ENCODE data around the gene PRPF6. TPM values are rescaled to one million over a fixed set of nuclear protein-coding genes. Genes with fewer than 3 reads are reported as not detected.

PRPF6 gene
- total RNA-seq, 2 donors from 2014 or later = 32.9 to 43.6 TPM

- TF ChIP-seq, protein P1, sequence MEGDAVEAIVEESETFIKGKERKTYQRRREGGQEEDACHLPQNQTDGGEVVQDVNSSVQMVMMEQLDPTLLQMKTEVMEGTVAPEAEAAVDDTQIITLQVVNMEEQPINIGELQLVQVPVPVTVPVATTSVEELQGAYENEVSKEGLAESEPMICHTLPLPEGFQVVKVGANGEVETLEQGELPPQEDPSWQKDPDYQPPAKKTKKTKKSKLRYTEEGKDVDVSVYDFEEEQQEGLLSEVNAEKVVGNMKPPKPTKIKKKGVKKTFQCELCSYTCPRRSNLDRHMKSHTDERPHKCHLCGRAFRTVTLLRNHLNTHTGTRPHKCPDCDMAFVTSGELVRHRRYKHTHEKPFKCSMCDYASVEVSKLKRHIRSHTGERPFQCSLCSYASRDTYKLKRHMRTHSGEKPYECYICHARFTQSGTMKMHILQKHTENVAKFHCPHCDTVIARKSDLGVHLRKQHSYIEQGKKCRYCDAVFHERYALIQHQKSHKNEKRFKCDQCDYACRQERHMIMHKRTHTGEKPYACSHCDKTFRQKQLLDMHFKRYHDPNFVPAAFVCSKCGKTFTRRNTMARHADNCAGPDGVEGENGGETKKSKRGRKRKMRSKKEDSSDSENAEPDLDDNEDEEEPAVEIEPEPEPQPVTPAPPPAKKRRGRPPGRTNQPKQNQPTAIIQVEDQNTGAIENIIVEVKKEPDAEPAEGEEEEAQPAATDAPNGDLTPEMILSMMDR (IDR thresholded peaks at IDR 0.05) = no peak
These were observed 47.2 kb downstream of the PRPF6 start for GRCh38 chr20:64027981-64028685.

DNA sequence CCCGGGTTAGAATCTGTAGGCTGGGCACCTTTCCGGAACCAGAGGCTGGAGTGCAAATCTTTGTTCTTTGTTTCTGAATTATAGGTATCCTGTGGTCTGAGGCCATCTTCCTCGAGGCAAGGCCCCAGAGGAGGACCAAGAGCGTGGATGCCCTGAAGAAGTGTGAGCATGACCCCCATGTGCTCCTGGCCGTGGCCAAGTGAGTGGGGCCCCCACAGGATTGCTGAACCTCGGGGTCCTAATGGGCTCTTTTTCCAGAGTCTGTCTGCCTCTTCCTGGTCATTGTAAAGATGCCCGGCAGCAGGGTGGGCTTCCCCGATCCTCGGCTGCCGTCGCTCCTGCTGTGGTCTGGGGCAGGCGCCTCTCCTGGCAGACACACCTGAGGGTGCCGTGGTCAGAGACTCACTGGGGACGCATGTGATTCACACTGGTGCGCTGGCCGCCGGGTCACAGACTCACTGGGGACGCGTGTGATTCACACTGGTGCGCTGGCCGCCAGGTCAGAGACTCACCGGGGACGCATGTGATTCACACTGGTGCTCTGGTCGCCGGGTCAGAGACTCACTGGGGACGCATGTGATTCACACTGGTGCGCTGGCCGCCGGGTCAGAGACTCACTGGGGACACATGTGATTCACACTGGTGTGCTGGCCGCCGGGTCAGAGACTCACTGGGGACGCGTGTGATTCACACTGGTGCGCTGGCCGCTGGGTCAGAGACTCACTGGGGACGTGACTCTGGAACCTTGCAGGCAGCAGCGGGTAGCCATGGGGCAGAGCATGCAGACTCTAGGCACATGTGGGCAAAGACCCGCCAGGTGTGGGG lies 48.6 kb downstream of the PRPF6 start:
- no peaks in the 10 kb centered on the region for H3K27me3 ChIP-seq
- no peak overlapping the region for H3K27ac ChIP-seq
- no peak overlapping the region for H3K4me3 ChIP-seq
- no peak for DNase-seq (ENCODE audit: low spot score)
- TF ChIP-seq, protein P1 (IDR thresholded peaks at IDR 0.05) = no peak
- no peaks in the 10 kb centered on the region for H3K4me1 ChIP-seq
- H3K36me3 ChIP-seq = peaks cover 94% of the 10 kb centered on the region
- H3K9me3 ChIP-seq = no peaks in the 10 kb centered on the region

More at GRCh38 chr20:64027981-64028685, 47.2 kb downstream of the PRPF6 start:
- no peaks in the 10 kb centered on the region for H3K4me1 ChIP-seq
- H3K36me3 ChIP-seq = peaks cover 96% of the 10 kb centered on the region
- no peaks in the 10 kb centered on the region for H3K9me3 ChIP-seq
- H3K4me3 ChIP-seq = no peak overlapping the region
- no peaks in the 10 kb centered on the region for H3K27me3 ChIP-seq
- no peak overlapping the region for H3K27ac ChIP-seq
- DNase-seq (ENCODE audit: low spot score) = no peak

DNA sequence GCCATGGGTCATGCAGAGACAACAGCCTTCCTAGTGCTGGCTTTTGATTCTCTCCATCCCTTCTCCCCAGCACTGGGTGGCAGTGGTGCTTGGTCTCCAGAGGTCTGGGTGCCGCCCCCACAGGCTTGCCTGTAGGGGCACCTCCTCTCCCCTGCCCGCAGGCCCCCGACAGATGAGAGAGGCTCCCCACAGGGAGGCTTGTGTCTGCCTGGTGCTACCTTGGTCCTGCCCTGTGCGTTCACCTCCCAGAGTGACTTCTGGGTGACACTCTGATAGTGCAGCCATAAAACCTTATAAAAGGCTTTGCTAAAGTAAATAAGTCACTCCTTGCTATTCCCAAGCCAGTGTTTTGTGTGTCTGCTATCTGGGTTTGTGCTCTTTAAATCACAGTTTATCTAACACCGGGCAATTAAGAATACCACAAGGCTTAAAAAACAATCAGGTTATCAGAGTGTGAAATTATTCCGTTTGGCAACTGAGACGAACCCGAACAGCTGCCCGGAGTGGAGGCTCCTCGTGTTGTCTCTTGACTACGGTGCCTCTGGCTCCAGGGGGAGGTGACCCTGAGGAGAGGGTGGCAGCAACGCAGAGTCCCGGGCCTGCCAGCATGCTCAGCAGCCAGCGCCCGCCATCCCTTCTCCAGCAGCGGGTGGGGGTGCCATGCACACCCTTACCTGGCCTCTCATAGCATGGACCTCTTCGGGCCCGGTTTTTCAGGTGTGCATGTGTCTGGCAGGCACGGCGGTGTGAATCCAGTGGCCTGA lies 49.6 kb downstream of the PRPF6 start:
- Histone ChIP-seq H3K4me1 (no peaks in the 10 kb centered on the region), H3K27ac (no peak overlapping the region), H3K4me3 (no peak overlapping the region), H3K36me3 (peaks cover 84% of the 10 kb centered on the region), H3K27me3 (no peaks in the 10 kb centered on the region), H3K9me3 (no peaks in the 10 kb centered on the region)
- TF ChIP-seq, protein P1 (IDR thresholded peaks at IDR 0.05) = no peak
- DNase-seq (ENCODE audit: low spot score) = no peak

- TF ChIP-seq, protein P1 (IDR thresholded peaks at IDR 0.05) = no peak
- Histone ChIP-seq H3K36me3 (peaks cover 71% of the 10 kb centered on the region), H3K27me3 (no peaks in the 10 kb centered on the region), H3K4me1 (no peaks in the 10 kb centered on the region), H3K9me3 (no peaks in the 10 kb centered on the region), H3K27ac (no peak overlapping the region), H3K4me3 (no peak overlapping the region)
- DNase-seq (ENCODE audit: low spot score) = no peak
These were observed 50.9 kb downstream of the PRPF6 start for GRCh38 chr20:64031822-64032314.

GRCh38 chr20:64032706-64033624 lies 52.0 kb downstream of the PRPF6 start:
- H3K36me3 ChIP-seq = peaks cover 60% of the 10 kb centered on the region
- peaks cover 0 to 3% of the 10 kb centered on the region in 2 donors for H3K27me3 ChIP-seq
- TF ChIP-seq, protein P1 (IDR thresholded peaks at IDR 0.05) = no peak
- H3K4me3 ChIP-seq = no peak overlapping the region
- peaks cover 0 to 7% of the 10 kb centered on the region in 2 donors for H3K4me1 ChIP-seq
- H3K9me3 ChIP-seq = no peaks in the 10 kb centered on the region
- no peak overlapping the region for H3K27ac ChIP-seq
- DNase-seq (ENCODE audit: low spot score) = no peak
